D721Med (cell line): ENCODE measurements around the gene JOSD1.

Experiments
- DNase-seq: peaks from one replicate; pipeline ENCODE4 v3.0.0; 2011; ENCODE audit warnings: low spot score; ENCODE audit not compliant: insufficient read length
- FAIRE-seq: peaks from 2 replicates; lab custom pipeline; 2011; peaks lifted over from hg19 to GRCh38; lab: Jason Lieb, UNC
- CTCF ChIP-seq: IDR thresholded peaks from 2 replicates; pipeline ENCODE4 v1.5.1; 2012; ENCODE audit warnings: mild to moderate bottlenecking, control low read depth; ENCODE audit not compliant: insufficient read depth; ENCODE audit errors: missing control alignments

Gene JOSD1

GRCh38 chr22:38715176-38715764 is 14.5 kb upstream of the JOSD1 start:
- FAIRE-seq (no peak), DNase-seq (no peak)
- no peak for TF ChIP-seq CTCF

- TF ChIP-seq CTCF: no peak
- DNase-seq (no peak), FAIRE-seq (no peak)
These were observed 13.2 kb upstream of the JOSD1 start for GRCh38 chr22:38713921-38714320.

DNA sequence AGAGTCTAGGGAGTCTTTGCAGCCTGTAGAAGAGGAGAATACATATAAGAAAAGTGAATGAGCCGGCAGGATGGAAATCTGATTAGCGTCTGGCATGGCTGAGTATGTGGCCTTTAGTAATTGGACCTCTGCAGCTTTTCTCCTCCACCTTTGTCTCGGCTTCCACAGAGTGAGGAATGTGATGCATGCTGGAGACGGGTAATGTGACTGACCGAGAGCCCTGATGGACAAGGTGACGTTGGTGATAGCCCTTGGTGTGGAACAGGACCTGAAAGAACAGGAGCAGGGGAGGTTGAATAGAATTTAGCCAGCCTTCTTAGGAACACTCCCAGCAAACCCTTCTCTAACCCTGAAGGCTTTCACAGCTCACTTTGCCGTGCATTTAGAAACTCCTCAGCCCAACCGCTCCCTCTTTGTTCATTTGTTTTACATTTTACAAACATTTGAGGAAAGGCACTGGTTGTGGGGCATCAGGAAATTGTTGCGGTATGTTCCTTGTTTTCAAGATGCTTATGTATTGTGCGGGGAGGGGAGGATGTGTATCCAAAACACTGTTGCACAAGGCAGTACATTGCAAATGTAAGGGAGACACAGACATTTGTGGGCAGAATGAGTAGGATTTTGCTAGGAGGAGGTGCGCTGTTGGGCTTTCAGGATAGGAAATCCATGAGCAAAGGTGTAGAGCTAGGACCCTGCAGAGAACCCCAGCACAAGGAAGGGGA is 11.9 kb upstream of the JOSD1 start:
- no peak for TF ChIP-seq CTCF

DNA sequence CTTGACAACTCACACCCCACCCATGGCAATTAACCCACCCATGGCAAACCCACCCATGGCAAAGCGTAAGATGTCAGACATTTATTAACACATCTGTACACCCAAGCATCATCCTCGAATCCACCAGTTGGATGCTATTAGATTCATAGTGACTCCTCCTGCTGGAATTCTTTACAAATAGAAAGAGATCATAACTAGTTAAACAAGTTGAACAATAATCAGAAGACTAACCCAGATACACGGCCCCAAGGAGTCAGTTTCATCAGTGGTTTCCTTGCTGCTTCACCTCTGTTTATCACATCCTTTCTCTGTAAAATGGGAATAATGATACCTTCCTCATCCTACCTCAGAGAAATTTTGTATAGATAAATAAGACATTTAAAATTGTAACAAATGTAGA is 10.1 kb upstream of the JOSD1 start:
- no peak for FAIRE-seq
- no peak for TF ChIP-seq CTCF
- DNase-seq: no peak

More for the DNA sequence above, 11.9 kb upstream of the JOSD1 start:
- DNase-seq: no peak
- no peak for FAIRE-seq

- TF ChIP-seq CTCF: no peak
- no peak for DNase-seq
- no peak for FAIRE-seq
These were observed 9.6 kb upstream of the JOSD1 start for GRCh38 chr22:38710351-38710750.

DNA sequence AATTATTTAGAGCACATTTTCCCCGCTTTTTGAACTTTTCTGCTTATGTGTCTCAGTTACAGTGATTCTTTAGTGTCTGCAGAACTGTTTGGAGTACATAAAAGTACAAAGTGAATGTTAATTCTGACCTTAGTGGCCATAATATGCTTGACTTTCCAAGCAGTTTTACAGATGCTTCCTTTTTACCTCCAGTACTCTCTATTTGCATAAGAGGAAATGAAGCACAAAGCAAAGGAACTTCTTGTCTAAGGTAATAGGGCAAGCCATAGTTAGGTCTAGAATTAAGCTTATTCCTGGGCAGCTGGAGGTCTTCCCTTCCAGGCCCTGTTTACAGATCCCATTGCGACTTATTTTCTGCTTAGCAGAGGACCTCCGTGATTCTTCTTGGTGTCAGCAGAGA is 8.6 kb upstream of the JOSD1 start:
- TF ChIP-seq CTCF: no peak
- DNase-seq (no peak), FAIRE-seq (no peak)

- FAIRE-seq (no peak), DNase-seq (no peak)
- TF ChIP-seq CTCF: no peak
These were observed 7.2 kb upstream of the JOSD1 start for GRCh38 chr22:38707984-38708383.
